ENCODE measurements around the gene PHLDA3.

The PHLDA3 gene

DNA sequence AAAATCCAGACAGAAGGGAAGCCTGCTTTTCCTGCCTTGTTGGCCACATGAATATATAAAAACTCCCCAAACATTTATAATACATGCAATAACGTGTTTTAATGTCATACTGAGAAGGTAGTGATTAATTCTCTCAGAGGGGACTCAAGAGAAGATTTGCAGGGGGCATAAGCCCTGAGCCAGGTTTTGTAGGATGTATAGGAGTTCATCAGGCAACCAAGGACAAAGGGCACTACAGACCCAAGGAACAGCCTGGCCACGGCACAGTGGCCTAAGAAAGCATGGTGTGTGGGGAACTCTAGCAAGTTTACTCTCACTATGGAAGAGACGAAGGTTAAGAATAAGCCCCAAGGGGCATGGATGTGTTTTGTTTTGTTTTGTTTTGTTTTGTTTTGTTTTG lies 32.0 kb downstream of the PHLDA3 start:
- no peak overlapping the region for H2AFZ ChIP-seq (ENCODE audit: low read depth)

DNA sequence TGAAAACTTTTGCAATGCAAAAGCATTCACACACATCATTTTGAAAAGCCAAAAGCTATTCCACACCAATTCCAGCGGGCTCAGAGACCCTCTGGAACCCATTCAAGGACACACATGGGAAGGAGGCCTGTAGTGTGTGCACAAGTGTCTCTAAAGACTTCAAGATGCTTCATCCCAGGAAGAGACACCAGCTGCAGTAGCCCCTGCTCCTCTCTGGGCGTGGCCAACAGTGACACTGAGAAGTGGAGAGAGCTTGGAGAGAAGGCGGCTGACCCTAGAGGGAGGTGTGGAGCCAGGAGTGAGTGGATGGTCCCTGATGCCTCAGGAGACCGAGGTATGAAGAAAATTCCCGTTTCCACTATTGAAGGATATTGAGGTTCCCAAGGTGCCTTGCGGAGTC lies 32.6 kb downstream of the PHLDA3 start:
- Histone ChIP-seq H2AFZ (ENCODE audit: low read depth) (peak overlapping the region; percentile 20; the same call in 1 of the 2 replicates), H4K20me1 (ENCODE audit: insufficient read depth) (no peaks in the 10 kb centered on the region), H3K4me3 (IDR thresholded peaks at IDR 0.05; ENCODE audit: insufficient read depth, low read depth, low read length) (no peak overlapping the region), H3K4me1 (ENCODE audit: low read depth, poor library complexity, severe bottlenecking) (peaks cover 3% of the 10 kb centered on the region), H3K27me3 (ENCODE audit: insufficient read depth, low read depth) (no peaks in the 10 kb centered on the region; the same call in 1 of the 2 replicates), H3K27ac (no peak overlapping the region), H3K9ac (no peak overlapping the region), H3K79me2 (ENCODE audit: insufficient read depth, low read depth) (no peaks in the 10 kb centered on the region), H3K36me3 (ENCODE audit: insufficient read depth) (no peaks in the 10 kb centered on the region), H3K4me2 (no peak overlapping the region)
- no peak for TF ChIP-seq CTCF (conservative IDR thresholded peaks at IDR 0.05; ENCODE audit: low read depth, low read length)

More for the DNA sequence above, 32.0 kb downstream of the PHLDA3 start:
- H3K27me3 ChIP-seq (ENCODE audit: insufficient read depth, low read depth) = no peaks in the 10 kb centered on the region; the same call in 1 of the 2 replicates
- H3K4me2 ChIP-seq = no peak overlapping the region
- H3K4me3 ChIP-seq (IDR thresholded peaks at IDR 0.05; ENCODE audit: insufficient read depth, low read depth, low read length) = no peak overlapping the region
- TF ChIP-seq CTCF (conservative IDR thresholded peaks at IDR 0.05; ENCODE audit: low read depth, low read length) = no peak
- no peaks in the 10 kb centered on the region for H3K79me2 ChIP-seq (ENCODE audit: insufficient read depth, low read depth)
- H3K36me3 ChIP-seq (ENCODE audit: insufficient read depth) = no peaks in the 10 kb centered on the region
- peaks cover 3% of the 10 kb centered on the region for H3K4me1 ChIP-seq (ENCODE audit: low read depth, poor library complexity, severe bottlenecking)
- H3K9ac ChIP-seq = no peak overlapping the region
- no peak overlapping the region for H3K27ac ChIP-seq
- H4K20me1 ChIP-seq (ENCODE audit: insufficient read depth) = no peaks in the 10 kb centered on the region

- Histone ChIP-seq H4K20me1 (ENCODE audit: insufficient read depth) (no peaks in the 10 kb centered on the region), H3K27ac (no peak overlapping the region), H3K36me3 (ENCODE audit: insufficient read depth) (no peaks in the 10 kb centered on the region), H3K4me1 (ENCODE audit: low read depth, poor library complexity, severe bottlenecking) (peaks cover 3% of the 10 kb centered on the region), H3K79me2 (ENCODE audit: insufficient read depth, low read depth) (no peaks in the 10 kb centered on the region), H3K9ac (no peak overlapping the region), H2AFZ (ENCODE audit: low read depth) (no peak overlapping the region), H3K27me3 (ENCODE audit: insufficient read depth, low read depth) (no peaks in the 10 kb centered on the region; the same call in 1 of the 2 replicates), H3K4me2 (no peak overlapping the region), H3K4me3 (IDR thresholded peaks at IDR 0.05; ENCODE audit: insufficient read depth, low read depth, low read length) (no peak overlapping the region)
- TF ChIP-seq CTCF (conservative IDR thresholded peaks at IDR 0.05; ENCODE audit: low read depth, low read length) = no peak
Observed at GRCh38 chr1:201434266-201434665, 34.7 kb downstream of the PHLDA3 start.

GRCh38 chr1:201433609-201434008 lies 35.4 kb downstream of the PHLDA3 start:
- no peak overlapping the region for H3K9ac ChIP-seq
- H3K79me2 ChIP-seq (ENCODE audit: insufficient read depth, low read depth) = no peaks in the 10 kb centered on the region
- no peaks in the 10 kb centered on the region for H3K36me3 ChIP-seq (ENCODE audit: insufficient read depth)
- H3K4me3 ChIP-seq (IDR thresholded peaks at IDR 0.05; ENCODE audit: insufficient read depth, low read depth, low read length) = no peak overlapping the region
- H2AFZ ChIP-seq (ENCODE audit: low read depth) = no peak overlapping the region
- no peaks in the 10 kb centered on the region; the same call in 1 of the 2 replicates for H3K27me3 ChIP-seq (ENCODE audit: insufficient read depth, low read depth)
- peaks cover 3% of the 10 kb centered on the region for H3K4me1 ChIP-seq (ENCODE audit: low read depth, poor library complexity, severe bottlenecking)
- no peak overlapping the region for H3K4me2 ChIP-seq
- TF ChIP-seq CTCF (conservative IDR thresholded peaks at IDR 0.05; ENCODE audit: low read depth, low read length) = no peak
- H3K27ac ChIP-seq = no peak overlapping the region
- H4K20me1 ChIP-seq (ENCODE audit: insufficient read depth) = no peaks in the 10 kb centered on the region
